ENCODE measurements around the gene IFT122.

IFT122 gene

GRCh38 chr3:129500334-129500658 is 60.3 kb downstream of the IFT122 start:
- H3K36me3 ChIP-seq (ENCODE audit: control insufficient read depth, insufficient read depth, low read length): peaks cover 48% of the 10 kb centered on the region
- H3K4me3 ChIP-seq (ENCODE audit: low read depth, low read length): no peak overlapping the region
- H3K4me1 ChIP-seq (ENCODE audit: control insufficient read depth, insufficient read depth, low read length): peaks cover 21% of the 10 kb centered on the region
- no peak overlapping the region for H3K9ac ChIP-seq (ENCODE audit: low read length)
- no peaks in the 10 kb centered on the region for H3K9me3 ChIP-seq (ENCODE audit: control insufficient read depth, insufficient read depth, low read depth, low read length)
- no peak overlapping the region for H3K27ac ChIP-seq (ENCODE audit: low read depth, low read length)
- no peaks in the 10 kb centered on the region for H3K27me3 ChIP-seq (ENCODE audit: control insufficient read depth, insufficient read depth, low read length)

GRCh38 chr3:129501630-129502029 is 61.6 kb downstream of the IFT122 start:
- Histone ChIP-seq H3K4me3 (ENCODE audit: low read depth, low read length) (no peak overlapping the region), H3K9ac (ENCODE audit: low read length) (no peak overlapping the region), H3K27me3 (ENCODE audit: control insufficient read depth, insufficient read depth, low read length) (no peaks in the 10 kb centered on the region), H3K9me3 (ENCODE audit: control insufficient read depth, insufficient read depth, low read depth, low read length) (no peaks in the 10 kb centered on the region), H3K27ac (ENCODE audit: low read depth, low read length) (no peak overlapping the region), H3K4me1 (ENCODE audit: control insufficient read depth, insufficient read depth, low read length) (peaks cover 15% of the 10 kb centered on the region; the same call in 1 of the 2 replicates), H3K36me3 (ENCODE audit: control insufficient read depth, insufficient read depth, low read length) (peaks cover 50% of the 10 kb centered on the region)

DNA sequence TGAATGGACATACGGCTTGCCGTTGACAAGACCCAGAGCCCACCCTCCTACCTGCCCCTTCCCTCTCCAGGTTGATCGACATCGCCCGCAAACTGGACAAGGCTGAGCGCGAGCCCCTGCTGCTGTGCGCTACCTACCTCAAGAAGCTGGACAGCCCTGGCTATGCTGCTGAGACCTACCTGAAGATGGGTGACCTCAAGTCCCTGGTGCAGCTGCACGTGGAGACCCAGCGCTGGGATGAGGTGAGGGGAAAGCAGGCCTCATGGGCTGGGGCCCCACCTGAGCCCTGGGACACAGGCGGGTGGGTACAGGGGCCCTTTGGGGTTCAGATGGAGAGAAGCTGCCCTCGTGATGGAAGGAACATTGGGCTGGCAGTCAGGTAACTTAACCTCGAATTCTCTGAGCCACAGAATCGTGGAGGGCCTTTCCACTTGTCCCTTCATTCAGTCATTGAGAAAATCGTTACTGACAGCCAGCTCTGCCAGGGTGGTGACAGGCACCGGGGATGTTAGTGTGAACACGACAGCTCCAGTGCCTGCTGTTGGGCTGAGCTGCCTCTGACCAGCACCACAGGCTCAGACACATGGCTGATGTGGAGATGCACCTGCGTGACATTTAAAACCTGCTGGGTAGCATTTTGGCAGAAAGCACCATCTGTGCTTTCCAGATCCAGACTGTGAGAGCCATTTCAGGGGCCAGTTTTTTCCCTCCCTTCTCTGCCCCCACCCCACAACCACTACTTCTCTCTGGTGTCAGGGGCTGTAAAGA is 62.8 kb downstream of the IFT122 start:
- Histone ChIP-seq H3K27me3 (ENCODE audit: control insufficient read depth, insufficient read depth, low read length) (no peaks in the 10 kb centered on the region), H3K4me1 (ENCODE audit: control insufficient read depth, insufficient read depth, low read length) (peaks cover 15% of the 10 kb centered on the region; the same call in 1 of the 2 replicates), H3K9ac (ENCODE audit: low read length) (no peak overlapping the region), H3K36me3 (ENCODE audit: control insufficient read depth, insufficient read depth, low read length) (peaks cover 56% of the 10 kb centered on the region), H3K9me3 (ENCODE audit: control insufficient read depth, insufficient read depth, low read depth, low read length) (no peaks in the 10 kb centered on the region), H3K4me3 (ENCODE audit: low read depth, low read length) (no peak overlapping the region), H3K27ac (ENCODE audit: low read depth, low read length) (no peak overlapping the region)

DNA sequence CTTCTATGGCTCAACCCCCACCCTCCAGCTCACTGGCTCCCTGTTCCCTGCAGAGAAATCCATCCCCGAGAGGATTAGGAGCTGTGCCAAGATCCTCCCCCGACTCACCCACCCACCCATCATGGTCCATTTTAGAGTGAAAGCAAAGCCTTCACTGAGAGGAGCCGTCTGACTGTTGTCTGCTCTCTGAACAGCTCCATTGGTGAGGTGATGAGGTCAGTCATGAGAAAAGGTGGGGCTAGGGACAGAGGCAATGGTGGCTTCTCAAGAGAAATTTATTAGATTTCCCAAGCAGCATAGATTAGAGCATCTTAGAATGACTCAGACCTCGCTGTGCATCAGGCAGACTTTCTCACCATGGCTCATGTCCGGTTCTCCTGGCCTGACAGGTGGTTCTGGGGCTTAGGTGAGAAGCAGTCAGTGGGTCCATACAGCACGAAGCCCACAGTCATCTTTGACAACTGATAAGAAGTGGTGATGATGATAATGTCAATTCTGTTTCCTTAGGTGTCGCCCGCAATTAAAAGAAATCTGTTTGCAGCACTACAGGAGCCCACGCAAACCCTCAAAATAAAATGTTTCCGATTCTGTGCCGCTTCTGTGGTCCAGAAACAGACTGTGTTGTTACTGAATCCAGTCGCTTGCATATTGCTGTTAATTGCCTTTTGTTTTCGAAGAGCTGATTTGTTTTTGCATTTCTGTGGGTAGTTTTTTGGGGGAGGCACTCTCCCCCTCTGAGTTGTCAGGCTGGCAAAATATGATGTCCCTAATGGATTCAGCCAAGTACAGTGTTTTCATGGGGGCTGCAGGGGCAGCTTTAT is 63.7 kb downstream of the IFT122 start:
- Histone ChIP-seq H3K36me3 (ENCODE audit: control insufficient read depth, insufficient read depth, low read length) (peaks cover 56% of the 10 kb centered on the region), H3K27ac (ENCODE audit: low read depth, low read length) (no peak overlapping the region), H3K9me3 (ENCODE audit: control insufficient read depth, insufficient read depth, low read depth, low read length) (no peaks in the 10 kb centered on the region), H3K4me1 (ENCODE audit: control insufficient read depth, insufficient read depth, low read length) (peaks cover 12% of the 10 kb centered on the region; the same call in 1 of the 2 replicates), H3K4me3 (ENCODE audit: low read depth, low read length) (no peak overlapping the region), H3K27me3 (ENCODE audit: control insufficient read depth, insufficient read depth, low read length) (no peaks in the 10 kb centered on the region), H3K9ac (ENCODE audit: low read length) (no peak overlapping the region)

DNA sequence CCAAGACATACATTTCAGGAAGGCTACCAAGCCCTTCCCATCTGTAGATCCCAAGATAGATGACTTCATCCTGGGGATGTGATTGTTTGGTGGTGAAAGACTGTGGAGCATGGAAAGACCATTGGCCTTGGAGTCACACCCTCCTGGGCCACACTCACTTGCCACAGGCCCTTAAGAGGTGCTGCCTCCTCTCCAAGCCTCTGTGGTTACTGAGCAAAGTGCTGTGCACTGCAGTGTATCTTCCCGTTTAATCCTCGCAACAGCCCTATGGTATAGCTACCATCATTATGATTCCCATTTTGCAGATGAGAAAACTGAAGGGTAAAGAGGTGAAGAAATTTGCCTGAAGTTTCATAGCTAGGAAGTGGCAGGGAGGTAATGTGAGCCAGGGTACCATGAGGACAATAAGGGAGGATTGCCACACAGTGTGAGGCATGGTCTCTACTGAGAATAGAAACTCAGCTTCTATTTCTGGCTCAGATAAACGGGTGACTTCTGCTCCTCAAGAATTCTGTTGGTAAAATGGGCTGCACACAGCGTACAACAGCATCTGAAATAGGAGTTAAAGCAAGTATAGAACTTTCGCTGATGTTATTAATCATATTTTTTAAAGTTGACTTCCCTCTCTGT is 64.6 kb downstream of the IFT122 start:
- Histone ChIP-seq H3K36me3 (ENCODE audit: control insufficient read depth, insufficient read depth, low read length) (peaks cover 56% of the 10 kb centered on the region), H3K9ac (ENCODE audit: low read length) (no peak overlapping the region), H3K4me1 (ENCODE audit: control insufficient read depth, insufficient read depth, low read length) (peaks cover 7% of the 10 kb centered on the region; the same call in 1 of the 2 replicates), H3K4me3 (ENCODE audit: low read depth, low read length) (no peak overlapping the region), H3K9me3 (ENCODE audit: control insufficient read depth, insufficient read depth, low read depth, low read length) (no peaks in the 10 kb centered on the region), H3K27me3 (ENCODE audit: control insufficient read depth, insufficient read depth, low read length) (no peaks in the 10 kb centered on the region), H3K27ac (ENCODE audit: low read depth, low read length) (no peak overlapping the region)

DNA sequence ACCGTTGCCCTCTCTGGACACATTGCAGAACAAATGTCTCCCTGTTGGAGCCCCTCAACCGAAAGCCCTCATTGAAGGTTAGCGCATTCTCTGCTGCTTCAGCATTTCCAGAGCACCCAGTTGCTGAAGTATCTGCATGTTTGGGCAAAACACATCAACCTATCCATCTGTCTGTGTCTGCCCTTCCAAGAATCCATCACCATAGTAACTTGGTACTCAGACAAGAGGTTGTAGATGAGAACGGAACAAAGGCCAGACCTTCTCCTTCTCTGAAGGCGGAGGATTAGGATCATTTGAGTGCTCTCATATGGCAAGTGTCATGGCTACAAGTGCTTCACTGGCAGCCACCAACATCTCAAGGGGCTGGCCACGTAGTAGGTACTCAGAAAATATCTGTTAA is 65.3 kb downstream of the IFT122 start:
- Histone ChIP-seq H3K27ac (ENCODE audit: low read depth, low read length) (no peak overlapping the region), H3K9me3 (ENCODE audit: control insufficient read depth, insufficient read depth, low read depth, low read length) (no peaks in the 10 kb centered on the region), H3K9ac (ENCODE audit: low read length) (no peak overlapping the region), H3K36me3 (ENCODE audit: control insufficient read depth, insufficient read depth, low read length) (peaks cover 50% of the 10 kb centered on the region), H3K27me3 (ENCODE audit: control insufficient read depth, insufficient read depth, low read length) (no peaks in the 10 kb centered on the region), H3K4me3 (ENCODE audit: low read depth, low read length) (no peak overlapping the region), H3K4me1 (ENCODE audit: control insufficient read depth, insufficient read depth, low read length) (peaks cover 7% of the 10 kb centered on the region; the same call in 1 of the 2 replicates)

- H3K4me3 ChIP-seq (ENCODE audit: low read depth, low read length): no peak overlapping the region
- no peaks in the 10 kb centered on the region for H3K9me3 ChIP-seq (ENCODE audit: control insufficient read depth, insufficient read depth, low read depth, low read length)
- no peak overlapping the region for H3K27ac ChIP-seq (ENCODE audit: low read depth, low read length)
- H3K9ac ChIP-seq (ENCODE audit: low read length): no peak overlapping the region
- peaks cover 45% of the 10 kb centered on the region for H3K36me3 ChIP-seq (ENCODE audit: control insufficient read depth, insufficient read depth, low read length)
- peaks cover 7% of the 10 kb centered on the region; the same call in 1 of the 2 replicates for H3K4me1 ChIP-seq (ENCODE audit: control insufficient read depth, insufficient read depth, low read length)
- H3K27me3 ChIP-seq (ENCODE audit: control insufficient read depth, insufficient read depth, low read length): no peaks in the 10 kb centered on the region
Measured at GRCh38 chr3:129506231-129506742, 66.3 kb downstream of the IFT122 start.

- Histone ChIP-seq H3K36me3 (ENCODE audit: control insufficient read depth, insufficient read depth, low read length) (peaks cover 52% of the 10 kb centered on the region), H3K27ac (ENCODE audit: low read depth, low read length) (no peak overlapping the region), H3K27me3 (ENCODE audit: control insufficient read depth, insufficient read depth, low read length) (no peaks in the 10 kb centered on the region), H3K4me1 (ENCODE audit: control insufficient read depth, insufficient read depth, low read length) (no peaks in the 10 kb centered on the region), H3K9ac (ENCODE audit: low read length) (no peak overlapping the region), H3K9me3 (ENCODE audit: control insufficient read depth, insufficient read depth, low read depth, low read length) (no peaks in the 10 kb centered on the region), H3K4me3 (ENCODE audit: low read depth, low read length) (no peak overlapping the region)
Measured at GRCh38 chr3:129507181-129507831, 67.3 kb downstream of the IFT122 start.

DNA sequence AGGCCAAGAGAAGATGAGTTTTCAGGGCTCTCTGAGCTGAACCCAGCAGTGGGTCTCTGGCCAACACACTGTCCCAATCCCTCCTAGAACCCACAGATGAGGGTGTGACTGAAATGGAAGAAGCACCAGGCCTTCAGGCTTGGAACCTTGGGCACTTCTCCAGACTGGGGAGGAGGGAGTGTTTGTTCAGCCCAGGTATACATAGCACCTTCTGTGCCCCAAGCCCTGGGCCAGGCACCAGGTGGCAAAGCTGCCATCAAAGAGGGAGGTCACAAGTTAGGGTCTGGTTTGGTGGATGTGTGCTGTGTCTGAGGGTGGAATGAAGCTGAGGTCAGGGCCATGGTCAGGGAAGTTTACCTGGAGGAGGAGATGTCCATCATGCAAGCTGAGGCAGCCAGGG is 72.6 kb downstream of the IFT122 start:
- no peak overlapping the region for H3K4me3 ChIP-seq (ENCODE audit: low read depth, low read length)
- no peak overlapping the region for H3K27ac ChIP-seq (ENCODE audit: low read depth, low read length)
- H3K4me1 ChIP-seq (ENCODE audit: control insufficient read depth, insufficient read depth, low read length): no peaks in the 10 kb centered on the region
- peaks cover 41% of the 10 kb centered on the region for H3K36me3 ChIP-seq (ENCODE audit: control insufficient read depth, insufficient read depth, low read length)
- no peaks in the 10 kb centered on the region for H3K27me3 ChIP-seq (ENCODE audit: control insufficient read depth, insufficient read depth, low read length)
- no peaks in the 10 kb centered on the region for H3K9me3 ChIP-seq (ENCODE audit: control insufficient read depth, insufficient read depth, low read depth, low read length)
- H3K9ac ChIP-seq (ENCODE audit: low read length): no peak overlapping the region

DNA sequence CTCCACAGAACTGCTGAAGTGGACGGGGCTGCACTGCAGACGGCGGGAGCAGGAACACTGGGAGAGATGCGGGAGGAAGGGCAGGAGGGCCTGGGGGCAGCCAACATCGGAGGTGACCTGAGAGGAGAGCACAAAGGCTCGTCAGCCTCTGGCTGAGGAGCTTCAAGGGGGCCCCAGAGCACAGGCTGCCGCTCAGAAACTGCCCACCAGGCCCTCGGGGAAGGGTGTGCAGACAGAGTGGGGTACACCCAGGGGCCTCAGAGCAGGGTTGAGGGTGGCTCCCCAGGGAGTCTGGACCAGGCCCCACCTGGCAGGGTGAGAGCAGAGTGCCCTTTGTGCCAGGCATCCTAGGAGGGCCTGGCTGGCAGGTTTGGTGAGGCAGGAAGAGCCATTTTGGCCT is 73.7 kb downstream of the IFT122 start:
- Histone ChIP-seq H3K36me3 (ENCODE audit: control insufficient read depth, insufficient read depth, low read length) (peaks cover 41% of the 10 kb centered on the region), H3K4me1 (ENCODE audit: control insufficient read depth, insufficient read depth, low read length) (no peaks in the 10 kb centered on the region), H3K9me3 (ENCODE audit: control insufficient read depth, insufficient read depth, low read depth, low read length) (no peaks in the 10 kb centered on the region), H3K9ac (ENCODE audit: low read length) (no peak overlapping the region), H3K27me3 (ENCODE audit: control insufficient read depth, insufficient read depth, low read length) (no peaks in the 10 kb centered on the region), H3K27ac (ENCODE audit: low read depth, low read length) (no peak overlapping the region), H3K4me3 (ENCODE audit: low read depth, low read length) (no peak overlapping the region)
